HFFc6 (cell line): ENCODE data around the gene ARHGAP26. TPM values are rescaled to one million over a fixed set of nuclear protein-coding genes. Genes with fewer than 3 reads are reported as not detected.

Experiments used
- DNase-seq: peaks from one replicate; pipeline ENCODE4 v3.0.0-alpha.2; 2018
- H3K27ac Mint-ChIP-seq: 2 replicates; pipeline ENCODE4 v1.8.0; 2020; ENCODE audit warnings: mild to moderate bottlenecking, mixed read lengths
- H3K27me3 Mint-ChIP-seq: 2 replicates; pipeline ENCODE4 v1.8.0; 2021; ENCODE audit warnings: mild to moderate bottlenecking, moderate library complexity, mixed read lengths; ENCODE audit not compliant: insufficient read depth
- H3K36me3 Mint-ChIP-seq: 2 replicates; pipeline ENCODE4 v1.8.0; 2021; ENCODE audit warnings: low read depth, mixed read lengths
- H3K4me1 Mint-ChIP-seq: 2 replicates; pipeline ENCODE4 v1.8.0; 2020; ENCODE audit warnings: low read depth, mixed read lengths
- H3K4me3 Mint-ChIP-seq: 2 replicates; pipeline ENCODE4 v1.8.0; 2020; ENCODE audit warnings: mild to moderate bottlenecking, moderate library complexity, mixed read lengths
- H3K9me3 Mint-ChIP-seq: 2 replicates; pipeline ENCODE4 v1.8.0; 2020; ENCODE audit warnings: mild to moderate bottlenecking, mixed read lengths
- CTCF ChIP-seq: fragments of 200-600 bp; sonication (generic); IDR thresholded peaks from 2 replicates; pipeline ENCODE4 v1.5.0; 2021; ENCODE audit warnings: antibody characterized with exemption, mild to moderate bottlenecking
- total RNA-seq, 6 experiments: library from RNA; stranded (reverse); fragmentation: NEBNext Ultra II Directional; extraction: Animal tissue kit (Norgen Biotek cat#: 25700); gene quantifications; 2 replicates in 1 of 6; 3 replicates in 5 of 6; pipeline ENCODE4 v1.2.3, GENCODE V29; 2021

ARHGAP26 gene
- total RNA-seq, 6 experiments from 2014 or later: 2.3 to 3.6 (median 3.1) TPM

GRCh38 chr5:143143973-143144372 lies 373.8 kb downstream of the ARHGAP26 start:
- DNase-seq: peak; percentile 71
- H3K27me3 Mint-ChIP-seq: no peaks in the 10 kb centered on the region
- H3K27ac Mint-ChIP-seq: peak overlapping the region; percentile 40; the same call in 1 of the 2 replicates
- peaks cover 55% of the 10 kb centered on the region for H3K4me1 Mint-ChIP-seq
- no peak overlapping the region for H3K4me3 Mint-ChIP-seq
- H3K9me3 Mint-ChIP-seq: no peaks in the 10 kb centered on the region
- no peaks in the 10 kb centered on the region for H3K36me3 Mint-ChIP-seq
- no peak for TF ChIP-seq CTCF

- Mint-ChIP-seq H3K27ac (no peak overlapping the region), H3K36me3 (no peaks in the 10 kb centered on the region), H3K9me3 (no peaks in the 10 kb centered on the region), H3K4me3 (no peak overlapping the region), H3K27me3 (no peaks in the 10 kb centered on the region), H3K4me1 (peaks cover 56% of the 10 kb centered on the region)
- no peak for TF ChIP-seq CTCF
- DNase-seq: no peak
Measured at GRCh38 chr5:143145243-143146160, 375.3 kb downstream of the ARHGAP26 start.

- Mint-ChIP-seq H3K36me3 (no peaks in the 10 kb centered on the region), H3K4me1 (peaks cover 56% of the 10 kb centered on the region), H3K27ac (no peak overlapping the region), H3K9me3 (no peaks in the 10 kb centered on the region), H3K4me3 (no peak overlapping the region), H3K27me3 (no peaks in the 10 kb centered on the region)
- DNase-seq: no peak
- no peak for TF ChIP-seq CTCF
Measured at GRCh38 chr5:143146161-143146560, 376.0 kb downstream of the ARHGAP26 start.

GRCh38 chr5:143147383-143147782 lies 377.2 kb downstream of the ARHGAP26 start:
- no peaks in the 10 kb centered on the region for H3K9me3 Mint-ChIP-seq
- H3K36me3 Mint-ChIP-seq: no peaks in the 10 kb centered on the region
- no peak overlapping the region for H3K4me3 Mint-ChIP-seq
- H3K27ac Mint-ChIP-seq: no peak overlapping the region
- no peak for DNase-seq
- H3K4me1 Mint-ChIP-seq: peaks cover 56% of the 10 kb centered on the region
- no peak for TF ChIP-seq CTCF
- no peaks in the 10 kb centered on the region for H3K27me3 Mint-ChIP-seq

- H3K4me1 Mint-ChIP-seq: peaks cover 59% of the 10 kb centered on the region
- no peaks in the 10 kb centered on the region for H3K9me3 Mint-ChIP-seq
- 0 out of 2 replicates have a peak, but pooled peaks cover 1% of the 10 kb centered on the region for H3K27me3 Mint-ChIP-seq
- H3K4me3 Mint-ChIP-seq: no peak overlapping the region
- peak; percentile 43 for DNase-seq
- no peak overlapping the region for H3K27ac Mint-ChIP-seq
- no peak for TF ChIP-seq CTCF
- no peaks in the 10 kb centered on the region for H3K36me3 Mint-ChIP-seq
Measured at GRCh38 chr5:143147902-143148301, 377.7 kb downstream of the ARHGAP26 start.
